ENCODE data around the gene PTPRN.
A peak's percentile ranks its signal among the peaks of the same experiment; 100 is the strongest.
"Not testable (repeated sequence)": the region's sequence is repeated elsewhere in the genome, so short reads cannot be mapped to it uniquely, and the experiment has no call there.

Gene PTPRN

GRCh38 chr2:219323434-219323833, 14.2 kb upstream of the PTPRN start:
- H3K27ac ChIP-seq (replicated peaks; ENCODE audit: low read length) = no peak overlapping the region
- no peaks in the 10 kb centered on the region for H3K36me3 ChIP-seq (replicated peaks in 1 of 2; ENCODE audit: control insufficient read depth in 2 of 2, insufficient read depth in 2 of 2, low read length in 2 of 2)
- H3K27me3 ChIP-seq (ENCODE audit: control insufficient read depth in 3 of 3, insufficient read depth in 3 of 3, low read depth in 1 of 3, low read length in 3 of 3) = peaks cover 0 to 47% (median 2%) of the 10 kb centered on the region in 3 experiments
- no peak overlapping the region for H3K4me2 ChIP-seq (ENCODE audit: insufficient read depth, low read length, poor library complexity, severe bottlenecking)
- no CpG with 5 or more reads among the region's 4 CpGs for WGBS, 2 donors (ENCODE audit: extremely low coverage in 2 of 2, insufficient read length in 2 of 2, insufficient replicate concordance in 1 of 2)
- no peak for DNase-seq (ENCODE audit: low spot score)
- H2AFZ ChIP-seq (ENCODE audit: low read length) = no peak overlapping the region
- no peak overlapping the region for H3K9ac ChIP-seq (ENCODE audit: low read depth, low read length, poor library complexity)
- H3K18ac ChIP-seq (ENCODE audit: low read length) = no peak overlapping the region
- H3K79me1 ChIP-seq (ENCODE audit: low read depth, low read length) = no peaks in the 10 kb centered on the region
- H4K91ac ChIP-seq (ENCODE audit: low read depth, low read length, poor library complexity) = no peak overlapping the region
- no peak overlapping the region for H3K4me3 ChIP-seq (ENCODE audit: low read length in 2 of 2)
- no peaks in the 10 kb centered on the region for H3K4me1 ChIP-seq (ENCODE audit: control insufficient read depth in 2 of 2, insufficient read depth in 1 of 2, low read depth in 1 of 2, low read length in 2 of 2)
- H2BK15ac ChIP-seq (ENCODE audit: low read length) = no peak overlapping the region
- H2BK120ac ChIP-seq (ENCODE audit: low read depth, low read length) = no peak overlapping the region
- H2AK5ac ChIP-seq (ENCODE audit: low read depth, low read length) = no peak overlapping the region
- H3K14ac ChIP-seq (ENCODE audit: low read length) = no peak overlapping the region
- no peak overlapping the region for H4K8ac ChIP-seq (ENCODE audit: low read depth, low read length)
- H2BK5ac ChIP-seq (ENCODE audit: low read length) = no peak overlapping the region
- H2BK12ac ChIP-seq (ENCODE audit: low read length) = no peak overlapping the region
- H3K4ac ChIP-seq (ENCODE audit: low read length) = no peak overlapping the region
- no peak overlapping the region for H3K23ac ChIP-seq (ENCODE audit: low read depth, low read length, poor library complexity)
- no peaks in the 10 kb centered on the region for H3K9me3 ChIP-seq (replicated peaks in 1 of 2; ENCODE audit: control insufficient read depth in 2 of 2, insufficient read depth in 1 of 2, low read depth in 1 of 2, low read length in 2 of 2)

- Histone ChIP-seq H3K36me3 (replicated peaks in 1 of 2; ENCODE audit: control insufficient read depth in 2 of 2, insufficient read depth in 2 of 2, low read length in 2 of 2) (no peaks in the 10 kb centered on the region), H4K8ac (ENCODE audit: low read depth, low read length) (no peak overlapping the region), H3K4me1 (ENCODE audit: control insufficient read depth in 2 of 2, insufficient read depth in 1 of 2, low read depth in 1 of 2, low read length in 2 of 2) (no peaks in the 10 kb centered on the region), H2BK5ac (ENCODE audit: low read length) (no peak overlapping the region), H3K14ac (ENCODE audit: low read length) (no peak overlapping the region), H3K27ac (replicated peaks; ENCODE audit: low read length) (no peak overlapping the region), H2AFZ (ENCODE audit: low read length) (no peak overlapping the region), H3K18ac (ENCODE audit: low read length) (no peak overlapping the region), H2BK15ac (ENCODE audit: low read length) (no peak overlapping the region), H2BK12ac (ENCODE audit: low read length) (no peak overlapping the region), H4K91ac (ENCODE audit: low read depth, low read length, poor library complexity) (no peak overlapping the region), H3K4ac (ENCODE audit: low read length) (no peak overlapping the region), H3K23ac (ENCODE audit: low read depth, low read length, poor library complexity) (no peak overlapping the region), H3K9me3 (replicated peaks in 1 of 2; ENCODE audit: control insufficient read depth in 2 of 2, insufficient read depth in 1 of 2, low read depth in 1 of 2, low read length in 2 of 2) (no peaks in the 10 kb centered on the region), H3K9ac (ENCODE audit: low read depth, low read length, poor library complexity) (no peak overlapping the region), H2BK120ac (ENCODE audit: low read depth, low read length) (no peak overlapping the region), H3K4me3 (ENCODE audit: low read length in 2 of 2) (no peak overlapping the region), H2AK5ac (ENCODE audit: low read depth, low read length) (no peak overlapping the region), H3K27me3 (ENCODE audit: control insufficient read depth in 3 of 3, insufficient read depth in 3 of 3, low read depth in 1 of 3, low read length in 3 of 3) (peaks cover 0 to 7% (median 5%) of the 10 kb centered on the region in 3 experiments), H3K4me2 (ENCODE audit: insufficient read depth, low read length, poor library complexity, severe bottlenecking) (no peak overlapping the region), H3K79me1 (ENCODE audit: low read depth, low read length) (no peaks in the 10 kb centered on the region)
- DNase-seq (ENCODE audit: low spot score) = no peak
- no CpG with 5 or more reads among the region's 16 CpGs for WGBS, 2 donors (ENCODE audit: extremely low coverage in 2 of 2, insufficient read length in 2 of 2, insufficient replicate concordance in 1 of 2)
Observed at GRCh38 chr2:219314804-219315468, 5.7 kb upstream of the PTPRN start.

GRCh38 chr2:219312683-219313263, 3.6 kb upstream of the PTPRN start:
- not testable (repeated sequence) for H3K4me3 ChIP-seq (ENCODE audit: low read length in 2 of 2); H2AFZ ChIP-seq (ENCODE audit: low read length); H3K23ac ChIP-seq (ENCODE audit: low read depth, low read length, poor library complexity); H4K8ac ChIP-seq (ENCODE audit: low read depth, low read length); H3K4ac ChIP-seq (ENCODE audit: low read length); H3K27ac ChIP-seq (replicated peaks; ENCODE audit: low read length); H3K4me1 ChIP-seq (ENCODE audit: control insufficient read depth in 2 of 2, insufficient read depth in 1 of 2, low read depth in 1 of 2, low read length in 2 of 2); H2BK120ac ChIP-seq (ENCODE audit: low read depth, low read length); H3K9me3 ChIP-seq (replicated peaks in 1 of 2; ENCODE audit: control insufficient read depth in 2 of 2, insufficient read depth in 1 of 2, low read depth in 1 of 2, low read length in 2 of 2); H2AK5ac ChIP-seq (ENCODE audit: low read depth, low read length); H3K14ac ChIP-seq (ENCODE audit: low read length); H3K9ac ChIP-seq (ENCODE audit: low read depth, low read length, poor library complexity); H3K18ac ChIP-seq (ENCODE audit: low read length); H4K91ac ChIP-seq (ENCODE audit: low read depth, low read length, poor library complexity); H3K79me1 ChIP-seq (ENCODE audit: low read depth, low read length); H2BK5ac ChIP-seq (ENCODE audit: low read length); H2BK12ac ChIP-seq (ENCODE audit: low read length); DNase-seq (ENCODE audit: low spot score); H3K36me3 ChIP-seq (replicated peaks in 1 of 2; ENCODE audit: control insufficient read depth in 2 of 2, insufficient read depth in 2 of 2, low read length in 2 of 2); H3K4me2 ChIP-seq (ENCODE audit: insufficient read depth, low read length, poor library complexity, severe bottlenecking); H2BK15ac ChIP-seq (ENCODE audit: low read length)
- H3K27me3 ChIP-seq (ENCODE audit: control insufficient read depth in 3 of 3, insufficient read depth in 3 of 3, low read depth in 1 of 3, low read length in 3 of 3) = peaks cover 0 to 25% (median 22%) of the 10 kb centered on the region in 3 experiments
- WGBS, 2 donors (ENCODE audit: extremely low coverage in 2 of 2, insufficient read length in 2 of 2, insufficient replicate concordance in 1 of 2) = no CpG with 5 or more reads among the region's 49 CpGs

- Histone ChIP-seq H3K27ac (replicated peaks; ENCODE audit: low read length) (no peak overlapping the region), H3K4me2 (ENCODE audit: insufficient read depth, low read length, poor library complexity, severe bottlenecking) (peak overlapping the region; percentile 56), H2BK120ac (ENCODE audit: low read depth, low read length) (peak overlapping the region; percentile 76), H3K79me1 (ENCODE audit: low read depth, low read length) (no peaks in the 10 kb centered on the region), H3K4me1 (ENCODE audit: control insufficient read depth in 2 of 2, insufficient read depth in 1 of 2, low read depth in 1 of 2, low read length in 2 of 2) (peaks cover 8 to 9% of the 10 kb centered on the region in 2 donors), H3K23ac (ENCODE audit: low read depth, low read length, poor library complexity) (no peak overlapping the region), H3K4me3 (ENCODE audit: low read length in 2 of 2) (peak overlapping the region in 1 of 2 donors; percentile 62), H4K91ac (ENCODE audit: low read depth, low read length, poor library complexity) (no peak overlapping the region), H2BK15ac (ENCODE audit: low read length) (no peak overlapping the region), H3K36me3 (replicated peaks in 1 of 2; ENCODE audit: control insufficient read depth in 2 of 2, insufficient read depth in 2 of 2, low read length in 2 of 2) (no peaks in the 10 kb centered on the region), H3K18ac (ENCODE audit: low read length) (no peak overlapping the region), H3K9ac (ENCODE audit: low read depth, low read length, poor library complexity) (no peak overlapping the region), H3K27me3 (ENCODE audit: control insufficient read depth in 3 of 3, insufficient read depth in 3 of 3, low read depth in 1 of 3, low read length in 3 of 3) (peaks cover 0 to 41% (median 28%) of the 10 kb centered on the region in 3 experiments), H2BK5ac (ENCODE audit: low read length) (no peak overlapping the region), H3K4ac (ENCODE audit: low read length) (no peak overlapping the region), H2AFZ (ENCODE audit: low read length) (peak overlapping the region; percentile 66), H3K9me3 (replicated peaks in 1 of 2; ENCODE audit: control insufficient read depth in 2 of 2, insufficient read depth in 1 of 2, low read depth in 1 of 2, low read length in 2 of 2) (no peaks in the 10 kb centered on the region), H4K8ac (ENCODE audit: low read depth, low read length) (no peak overlapping the region), H2AK5ac (ENCODE audit: low read depth, low read length) (no peak overlapping the region), H2BK12ac (ENCODE audit: low read length) (no peak overlapping the region), H3K14ac (ENCODE audit: low read length) (no peak overlapping the region)
- WGBS, 2 donors (ENCODE audit: extremely low coverage in 2 of 2, insufficient read length in 2 of 2, insufficient replicate concordance in 1 of 2) = no CpG with 5 or more reads among the region's 45 CpGs
- DNase-seq (ENCODE audit: low spot score) = peak; percentile 89
Observed at GRCh38 chr2:219308142-219309101, 779 bp downstream of the PTPRN start.
